ENCODE results near the gene CMTM2.
"Not testable (repeated sequence)": the region's sequence is repeated elsewhere in the genome, so short reads cannot be mapped to it uniquely, and the experiment has no call there.

CMTM2 gene

GRCh38 chr16:66610111-66610820 lies 31.0 kb downstream of the CMTM2 start:
- no peak for DNase-seq

GRCh38 chr16:66611911-66612310 lies 32.6 kb downstream of the CMTM2 start:
- not testable (repeated sequence) for DNase-seq

GRCh38 chr16:66612422-66612821 lies 33.2 kb downstream of the CMTM2 start:
- DNase-seq: no peak

- no peak for DNase-seq
Measured at GRCh38 chr16:66614161-66614802, 35.0 kb downstream of the CMTM2 start.

- no peak for DNase-seq
Measured at GRCh38 chr16:66616169-66616568, 36.9 kb downstream of the CMTM2 start.

GRCh38 chr16:66616592-66616991 lies 37.3 kb downstream of the CMTM2 start:
- no peak for DNase-seq

GRCh38 chr16:66617010-66617434 lies 37.8 kb downstream of the CMTM2 start:
- DNase-seq: no peak

GRCh38 chr16:66617728-66618127 lies 38.5 kb downstream of the CMTM2 start:
- no peak for DNase-seq

GRCh38 chr16:66618588-66619375 lies 39.5 kb downstream of the CMTM2 start:
- no peak for DNase-seq

- no peak for DNase-seq
Measured at GRCh38 chr16:66619534-66620428, 40.5 kb downstream of the CMTM2 start.

GRCh38 chr16:66620429-66620795 lies 41.1 kb downstream of the CMTM2 start:
- no peak for DNase-seq

- no peak for DNase-seq
Measured at GRCh38 chr16:66621973-66622372, 42.7 kb downstream of the CMTM2 start.

- DNase-seq: no peak
Measured at GRCh38 chr16:66622863-66623262, 43.6 kb downstream of the CMTM2 start.

GRCh38 chr16:66623755-66624154 lies 44.5 kb downstream of the CMTM2 start:
- DNase-seq: no peak

GRCh38 chr16:66627611-66628378 lies 48.5 kb downstream of the CMTM2 start:
- not testable (repeated sequence) for DNase-seq

GRCh38 chr16:66629856-66630255 lies 50.6 kb downstream of the CMTM2 start:
- DNase-seq: no peak

GRCh38 chr16:66630561-66631260 lies 51.4 kb downstream of the CMTM2 start:
- DNase-seq: not testable (repeated sequence)

GRCh38 chr16:66631558-66631957 lies 52.3 kb downstream of the CMTM2 start:
- DNase-seq: not testable (repeated sequence)

GRCh38 chr16:66634527-66635196 lies 55.4 kb downstream of the CMTM2 start:
- no peak for DNase-seq

GRCh38 chr16:66635406-66635805 lies 56.1 kb downstream of the CMTM2 start:
- no peak for DNase-seq

- no peak for DNase-seq
Measured at GRCh38 chr16:66636199-66636598, 56.9 kb downstream of the CMTM2 start.
